Activated naive CD8-positive, alpha-beta T cell treated with anti-CD3 and anti-CD28 coated beads, Interleukin-2, amount 50 U/mL, for 24 hours (primary cell): ENCODE measurements around the gene FNDC10.

Experiments used
- ATAC-seq: fragments of 150-1000 bp; cut with Tn5 transposase; one replicate; pipeline ENCODE4 v1.10.0; 2021
- DNase-seq: peaks from one replicate; pipeline ENCODE4 v3.0.0; 2021
- H3K27ac Mint-ChIP-seq: one replicate; pipeline ENCODE4 v1.8.0; 2021; ENCODE audit warnings: mild to moderate bottlenecking, mixed read lengths
- H3K27me3 Mint-ChIP-seq: one replicate; pipeline ENCODE4 v1.8.0; 2021; ENCODE audit warnings: mixed read lengths
- H3K36me3 Mint-ChIP-seq: one replicate; pipeline ENCODE4 v1.8.0; 2021; ENCODE audit warnings: low read depth, mixed read lengths
- H3K4me1 Mint-ChIP-seq: one replicate; pipeline ENCODE4 v1.8.0; 2021; ENCODE audit warnings: mixed read lengths
- H3K4me3 Mint-ChIP-seq: one replicate; pipeline ENCODE4 v1.8.0; 2021; ENCODE audit warnings: mild to moderate bottlenecking, moderate library complexity, mixed read lengths
- H3K9me3 Mint-ChIP-seq: one replicate; pipeline ENCODE4 v1.8.0; 2021; ENCODE audit warnings: mixed read lengths

FNDC10 gene

DNA sequence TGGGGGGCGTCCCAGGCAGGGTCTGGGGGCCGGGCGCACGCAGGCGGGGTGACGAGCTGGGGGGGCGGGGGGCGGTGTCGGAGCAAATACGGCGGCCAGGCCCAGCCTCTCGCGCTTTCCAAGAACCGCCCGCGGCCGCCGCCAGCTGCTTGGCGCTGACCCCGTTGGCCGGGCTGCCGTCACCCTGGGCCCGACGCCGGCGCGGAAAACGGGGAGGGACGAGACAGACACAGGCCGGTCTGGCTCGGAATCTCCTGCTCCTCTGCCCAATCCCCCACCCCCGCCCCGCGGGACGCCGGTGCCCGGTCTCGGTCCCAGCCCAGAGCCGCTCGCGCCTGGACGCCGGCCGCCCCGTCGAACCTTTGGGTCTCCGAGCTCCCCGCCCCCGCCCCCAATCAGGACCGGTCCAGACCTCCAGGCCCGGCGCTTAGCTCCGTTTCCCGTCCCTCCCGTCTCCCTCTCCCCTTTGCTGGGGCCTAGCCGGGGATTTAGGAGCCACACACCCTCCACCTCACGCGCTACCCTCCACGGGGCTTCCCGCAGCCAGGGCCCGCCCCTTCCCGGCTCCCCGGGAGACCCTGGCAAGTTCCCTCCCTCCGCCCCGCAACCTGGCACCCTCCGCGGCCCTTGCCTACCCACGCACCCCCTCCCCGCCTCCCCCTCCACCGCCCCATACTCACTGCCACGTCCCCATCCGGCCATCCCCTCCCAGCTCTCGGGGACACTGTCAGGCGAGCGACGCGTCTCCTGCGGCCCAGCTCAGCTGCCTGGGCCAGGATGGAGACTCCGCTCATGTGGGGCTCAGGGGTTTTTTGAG lies 31.2 kb upstream of the FNDC10 start:
- H3K4me3 Mint-ChIP-seq: no peak overlapping the region
- H3K27me3 Mint-ChIP-seq: peaks cover 3% of the 10 kb centered on the region
- no peak for ATAC-seq
- H3K9me3 Mint-ChIP-seq: no peaks in the 10 kb centered on the region
- DNase-seq: peak; percentile 32
- H3K4me1 Mint-ChIP-seq: peaks cover 6% of the 10 kb centered on the region
- H3K36me3 Mint-ChIP-seq: peaks cover 2% of the 10 kb centered on the region
- H3K27ac Mint-ChIP-seq: no peak overlapping the region

DNA sequence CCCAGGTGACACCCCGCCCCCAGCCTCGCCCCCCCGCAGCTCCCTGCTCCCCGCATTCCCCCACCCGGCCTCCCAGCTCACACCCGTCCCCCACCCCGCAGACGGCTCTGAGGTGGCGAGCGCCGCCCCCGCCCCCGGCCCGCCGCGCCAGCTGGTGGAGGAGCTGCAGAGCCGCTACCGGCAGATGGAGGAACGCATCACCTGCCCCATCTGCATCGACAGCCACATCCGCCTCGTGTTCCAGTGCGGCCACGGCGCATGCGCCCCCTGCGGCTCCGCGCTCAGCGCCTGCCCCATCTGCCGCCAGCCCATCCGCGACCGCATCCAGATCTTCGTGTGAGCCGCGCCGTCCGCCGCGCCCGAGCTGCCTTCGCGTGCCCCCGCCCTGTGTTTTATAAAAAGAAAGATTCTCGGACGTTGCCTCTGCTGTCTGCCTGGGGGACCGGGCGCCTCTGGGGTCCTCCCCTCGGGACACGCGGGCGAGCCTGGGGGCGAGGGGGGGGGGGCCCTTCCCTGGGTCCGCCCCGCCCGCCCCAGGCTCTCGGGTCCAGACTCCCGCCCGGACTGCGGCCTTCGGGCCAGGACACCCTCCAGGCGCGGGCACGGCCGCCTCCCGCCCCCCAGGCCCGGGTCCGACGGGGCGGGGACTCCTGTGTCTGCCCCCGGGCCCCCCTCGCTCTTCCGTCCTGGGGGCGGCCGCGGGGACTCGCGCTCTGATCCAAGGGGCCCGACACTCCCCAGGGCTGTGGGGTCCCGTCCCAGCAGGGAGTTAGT lies 30.4 kb upstream of the FNDC10 start:
- DNase-seq (peak; percentile 92), ATAC-seq (peak; percentile 65)
- Mint-ChIP-seq H3K9me3 (no peaks in the 10 kb centered on the region), H3K27ac (peak overlapping the region; percentile 91), H3K27me3 (peaks cover 3% of the 10 kb centered on the region), H3K4me1 (peaks cover 6% of the 10 kb centered on the region), H3K4me3 (peak overlapping the region; percentile 77), H3K36me3 (peaks cover 2% of the 10 kb centered on the region)

- peak overlapping the region; percentile 46 for H3K27ac Mint-ChIP-seq
- peaks cover 2% of the 10 kb centered on the region for H3K36me3 Mint-ChIP-seq
- peak; percentile 27 for ATAC-seq
- H3K4me3 Mint-ChIP-seq: peak overlapping the region; percentile 43
- H3K9me3 Mint-ChIP-seq: no peaks in the 10 kb centered on the region
- peak; percentile 60 for DNase-seq
- H3K27me3 Mint-ChIP-seq: peaks cover 3% of the 10 kb centered on the region
- peaks cover 6% of the 10 kb centered on the region for H3K4me1 Mint-ChIP-seq
These were observed 29.7 kb upstream of the FNDC10 start for GRCh38 chr1:1629430-1630190.

- DNase-seq: peak; percentile 50
- ATAC-seq: peak; percentile 17
- Mint-ChIP-seq H3K27me3 (peaks cover 3% of the 10 kb centered on the region), H3K4me1 (peaks cover 6% of the 10 kb centered on the region), H3K9me3 (no peaks in the 10 kb centered on the region), H3K36me3 (peaks cover 2% of the 10 kb centered on the region), H3K27ac (no peak overlapping the region), H3K4me3 (peak overlapping the region; percentile 24)
These were observed 29.0 kb upstream of the FNDC10 start for GRCh38 chr1:1628754-1629429.

- peaks cover 3% of the 10 kb centered on the region for H3K27me3 Mint-ChIP-seq
- H3K4me3 Mint-ChIP-seq: peak overlapping the region; percentile 24
- H3K4me1 Mint-ChIP-seq: peaks cover 6% of the 10 kb centered on the region
- no peak for DNase-seq
- H3K36me3 Mint-ChIP-seq: peaks cover 2% of the 10 kb centered on the region
- ATAC-seq: no peak
- no peaks in the 10 kb centered on the region for H3K9me3 Mint-ChIP-seq
- H3K27ac Mint-ChIP-seq: no peak overlapping the region
These were observed 28.2 kb upstream of the FNDC10 start for GRCh38 chr1:1627829-1628753.

DNA sequence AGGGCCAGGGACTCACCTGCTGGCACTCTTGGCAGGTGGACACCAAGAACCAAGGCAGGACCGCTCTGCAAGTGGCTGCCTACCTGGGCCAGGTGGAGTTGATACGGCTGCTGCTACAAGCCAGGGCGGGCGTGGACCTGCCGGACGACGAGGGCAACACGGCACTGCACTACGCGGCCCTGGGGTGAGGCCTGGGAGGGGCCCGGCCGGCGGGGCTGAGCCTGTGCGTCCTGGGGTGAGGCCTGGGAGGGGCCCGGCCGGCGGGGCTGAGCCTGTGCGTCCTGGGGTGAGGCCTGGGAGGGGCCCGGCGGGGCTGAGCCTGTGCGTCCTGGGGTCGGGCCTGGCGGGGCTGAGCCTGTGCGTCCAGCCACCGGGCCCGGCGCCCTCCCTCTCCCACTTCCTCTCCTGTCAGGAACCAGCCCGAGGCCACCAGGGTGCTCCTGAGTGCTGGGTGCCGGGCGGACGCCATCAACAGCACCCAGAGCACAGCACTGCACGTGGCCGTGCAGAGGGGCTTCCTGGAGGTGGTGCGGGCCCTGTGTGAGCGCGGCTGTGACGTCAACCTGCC lies 27.4 kb upstream of the FNDC10 start:
- Mint-ChIP-seq H3K4me1 (peaks cover 6% of the 10 kb centered on the region), H3K36me3 (peaks cover 2% of the 10 kb centered on the region), H3K4me3 (no peak overlapping the region), H3K27me3 (peaks cover 3% of the 10 kb centered on the region), H3K9me3 (no peaks in the 10 kb centered on the region), H3K27ac (no peak overlapping the region)
- no peak for DNase-seq
- no peak for ATAC-seq

GRCh38 chr1:1626207-1627141 lies 26.5 kb upstream of the FNDC10 start:
- ATAC-seq (no peak), DNase-seq (no peak)
- Mint-ChIP-seq H3K27me3 (peaks cover 3% of the 10 kb centered on the region), H3K9me3 (no peaks in the 10 kb centered on the region), H3K4me3 (no peak overlapping the region), H3K27ac (no peak overlapping the region), H3K36me3 (peaks cover 2% of the 10 kb centered on the region), H3K4me1 (peaks cover 6% of the 10 kb centered on the region)

DNA sequence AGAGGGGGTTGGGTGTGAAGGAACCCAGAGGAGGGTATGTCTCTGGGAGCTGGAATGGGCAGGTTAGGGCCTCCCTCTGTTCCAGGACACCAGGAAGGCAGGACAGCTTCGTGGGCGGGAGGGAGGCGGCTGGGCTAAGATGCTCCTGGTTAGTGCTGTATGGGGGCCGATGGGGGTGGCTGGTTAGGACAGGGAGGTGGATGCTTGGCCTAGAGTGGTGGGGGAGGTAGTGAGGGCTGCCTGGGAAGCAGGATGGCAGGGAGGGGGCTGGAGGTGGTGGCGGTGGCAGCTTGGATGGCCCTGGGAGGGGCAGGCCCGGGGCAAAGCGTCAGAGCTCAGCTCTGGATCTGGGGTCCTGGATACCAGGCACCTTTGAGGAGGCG lies 25.9 kb upstream of the FNDC10 start:
- H3K27ac Mint-ChIP-seq: no peak overlapping the region

GRCh38 chr1:1625404-1625775 lies 25.5 kb upstream of the FNDC10 start:
- Mint-ChIP-seq H3K27ac (no peak overlapping the region), H3K36me3 (peaks cover 2% of the 10 kb centered on the region), H3K27me3 (peaks cover 2% of the 10 kb centered on the region), H3K4me3 (no peak overlapping the region), H3K4me1 (peaks cover 5% of the 10 kb centered on the region), H3K9me3 (no peaks in the 10 kb centered on the region)
- no peak for ATAC-seq
- no peak for DNase-seq

More for the DNA sequence above, 25.9 kb upstream of the FNDC10 start:
- no peak overlapping the region for H3K4me3 Mint-ChIP-seq
- peaks cover 3% of the 10 kb centered on the region for H3K27me3 Mint-ChIP-seq
- peaks cover 6% of the 10 kb centered on the region for H3K4me1 Mint-ChIP-seq
- H3K9me3 Mint-ChIP-seq: no peaks in the 10 kb centered on the region
- H3K36me3 Mint-ChIP-seq: peaks cover 2% of the 10 kb centered on the region
- ATAC-seq (no peak), DNase-seq (no peak)

DNA sequence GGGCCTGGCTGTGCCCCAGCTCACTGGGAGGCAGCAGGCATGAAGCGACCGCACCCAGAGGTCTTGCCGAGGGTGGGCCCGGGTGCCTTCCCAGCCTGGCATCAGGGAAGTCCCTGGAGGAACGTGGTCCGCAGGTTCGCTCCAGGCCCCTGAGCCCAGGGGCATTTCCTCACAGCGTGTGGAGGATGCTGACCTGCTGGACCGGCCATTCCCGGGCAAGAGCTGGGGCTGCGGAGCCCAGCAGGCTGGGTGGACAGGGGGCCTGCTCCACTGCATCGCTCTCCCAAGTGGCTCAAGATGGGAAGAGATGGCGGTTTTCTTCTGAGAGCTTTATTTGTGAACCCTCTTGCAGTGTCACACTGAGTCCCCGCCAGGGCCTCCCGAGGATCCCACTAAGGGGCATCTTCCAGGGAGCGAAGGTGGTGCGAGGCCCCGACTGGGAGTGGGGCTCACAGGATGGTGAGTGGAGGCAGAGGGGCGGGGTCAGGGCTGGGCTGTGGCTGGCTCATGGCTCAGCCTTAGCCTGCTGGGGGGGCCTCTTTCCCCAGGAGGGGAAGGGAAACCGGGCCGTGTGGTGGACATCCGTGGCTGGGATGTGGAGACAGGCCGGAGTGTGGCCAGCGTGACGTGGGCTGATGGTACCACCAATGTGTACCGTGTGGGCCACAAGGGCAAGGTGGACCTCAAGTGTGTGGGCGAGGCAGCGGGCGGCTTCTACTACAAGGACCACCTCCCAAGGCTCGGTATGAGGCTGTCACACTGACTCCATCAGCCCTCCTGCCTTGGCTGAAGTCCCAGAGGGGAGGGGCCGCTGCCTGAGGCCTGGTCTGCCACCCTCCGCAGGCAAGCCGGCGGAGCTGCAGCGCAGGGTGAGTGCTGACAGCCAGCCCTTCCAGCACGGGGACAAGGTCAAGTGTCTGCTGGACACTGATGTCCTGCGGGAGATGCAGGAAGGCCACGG lies 24.8 kb upstream of the FNDC10 start:
- H3K27ac Mint-ChIP-seq: no peak overlapping the region
- peaks cover under 1% of the 10 kb centered on the region for H3K4me1 Mint-ChIP-seq
- no peak for DNase-seq
- ATAC-seq: no peak
- H3K27me3 Mint-ChIP-seq: no peaks in the 10 kb centered on the region
- H3K36me3 Mint-ChIP-seq: no peaks in the 10 kb centered on the region
- H3K4me3 Mint-ChIP-seq: no peak overlapping the region
- no peaks in the 10 kb centered on the region for H3K9me3 Mint-ChIP-seq

DNA sequence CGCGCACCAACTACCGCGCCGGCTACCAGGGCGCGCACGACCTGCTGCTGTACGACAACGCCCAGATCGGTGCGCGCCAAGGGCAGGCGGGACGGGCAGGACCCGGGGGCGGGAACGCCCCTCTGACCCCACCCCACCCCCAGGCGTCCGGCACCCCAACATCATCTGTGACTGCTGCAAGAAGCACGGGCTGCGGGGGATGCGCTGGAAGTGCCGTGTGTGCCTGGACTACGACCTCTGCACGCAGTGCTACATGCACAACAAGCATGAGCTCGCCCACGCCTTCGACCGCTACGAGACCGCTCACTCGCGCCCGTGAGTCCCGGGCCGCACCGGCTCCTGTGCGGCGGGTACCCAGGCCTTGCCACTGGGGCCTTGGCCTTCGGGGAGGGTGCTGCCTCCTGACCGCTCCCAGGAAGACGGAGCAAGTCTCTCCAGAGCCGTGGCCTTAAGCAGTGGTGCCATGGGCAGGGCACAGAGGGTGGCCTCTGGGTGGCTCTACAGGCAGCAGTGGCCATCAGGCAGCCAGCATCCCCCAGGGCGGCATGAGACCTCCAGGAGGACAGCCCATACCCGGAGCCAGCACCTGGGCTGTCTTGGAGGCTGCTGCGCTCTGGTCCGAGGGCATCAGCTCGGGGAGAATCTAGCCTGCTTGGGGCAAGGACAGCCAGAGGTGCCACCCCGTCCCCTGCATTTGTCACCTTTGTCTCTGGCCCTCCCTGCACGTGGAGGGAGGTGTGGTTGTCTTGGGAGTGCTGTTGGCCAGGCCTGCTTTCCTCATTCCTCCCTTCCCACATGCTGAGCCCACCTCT lies 23.9 kb upstream of the FNDC10 start:
- no peak for ATAC-seq
- no peaks in the 10 kb centered on the region for H3K27me3 Mint-ChIP-seq
- H3K36me3 Mint-ChIP-seq: no peaks in the 10 kb centered on the region
- no peak overlapping the region for H3K4me3 Mint-ChIP-seq
- no peaks in the 10 kb centered on the region for H3K9me3 Mint-ChIP-seq
- H3K27ac Mint-ChIP-seq: no peak overlapping the region
- H3K4me1 Mint-ChIP-seq: no peaks in the 10 kb centered on the region
- DNase-seq: no peak
